Upper lobe of right lung (tissue), 1 donor: ENCODE data around the gene DUSP11. TPM values are rescaled to one million over a fixed set of nuclear protein-coding genes. Genes with fewer than 3 reads are reported as not detected.

ENCODE experiments used
- ATAC-seq: fragments of 200-7000 bp; cut with Tn5 transposase; one replicate; pipeline ENCODE4 v1.9.1; 2020; ENCODE audit warnings: mild to moderate bottlenecking, moderate library complexity
- DNase-seq: peaks from one replicate; pipeline ENCODE4 v3.0.0-alpha.2; 2020
- H3K27ac ChIP-seq: fragments of 200-600 bp; one replicate; pipeline ENCODE4 v1.8.0; 2022
- H3K27me3 ChIP-seq: fragments of 200-600 bp; one replicate; pipeline ENCODE4 v1.8.0; 2022; ENCODE audit warnings: mild to moderate bottlenecking
- H3K36me3 ChIP-seq: fragments of 200-600 bp; one replicate; pipeline ENCODE4 v1.8.0; 2022
- H3K4me1 ChIP-seq: fragments of 200-600 bp; one replicate; pipeline ENCODE4 v1.8.0; 2022
- H3K4me3 ChIP-seq: fragments of 200-600 bp; one replicate; pipeline ENCODE4 v1.8.0; 2022; ENCODE audit warnings: mild to moderate bottlenecking
- H3K9me3 ChIP-seq: fragments of 200-600 bp; one replicate; pipeline ENCODE4 v1.8.0; 2022
- intact Hi-C: fragments of 100-400 bp; cut with DNase I; formaldehyde crosslinking; loops from one replicate; pipeline ENCODE4 v1.11.0; 2022
- long read RNA-seq: library from polyadenylated mRNA; unstranded; transcript quantifications from one replicate; pipeline ENCODE4 v2.0.0, GENCODE V29; 2021
- total RNA-seq: library from RNA; stranded (reverse); fragmentation: NEBNext Ultra II Directional; extraction: Animal tissue kit (Norgen Biotek cat#: 25700); gene quantifications from one replicate; pipeline ENCODE4 v1.2.1, GENCODE V29; 2021
- TF ChIP-seq, protein P1 (sequence below): fragments of 200-600 bp; IDR thresholded peaks from one replicate; pipeline ENCODE4 v1.8.0; 2022; ENCODE audit warnings: antibody characterized with exemption
- donor health status: DM: no; HTN: yes; CAD: no; lungs with severe emphysema.

The DUSP11 gene
- 17.9 TPM for total RNA-seq
- long read RNA-seq, transcript DUSP11-201 (9 exons, 1,653 nt), result major isoform, 19 of 20 reads
- long read RNA-seq, partial matches to known transcripts, result 0 of 20 reads
- long read RNA-seq, other reads (novel, unspliced or antisense), result 1 of 20 reads

DNA sequence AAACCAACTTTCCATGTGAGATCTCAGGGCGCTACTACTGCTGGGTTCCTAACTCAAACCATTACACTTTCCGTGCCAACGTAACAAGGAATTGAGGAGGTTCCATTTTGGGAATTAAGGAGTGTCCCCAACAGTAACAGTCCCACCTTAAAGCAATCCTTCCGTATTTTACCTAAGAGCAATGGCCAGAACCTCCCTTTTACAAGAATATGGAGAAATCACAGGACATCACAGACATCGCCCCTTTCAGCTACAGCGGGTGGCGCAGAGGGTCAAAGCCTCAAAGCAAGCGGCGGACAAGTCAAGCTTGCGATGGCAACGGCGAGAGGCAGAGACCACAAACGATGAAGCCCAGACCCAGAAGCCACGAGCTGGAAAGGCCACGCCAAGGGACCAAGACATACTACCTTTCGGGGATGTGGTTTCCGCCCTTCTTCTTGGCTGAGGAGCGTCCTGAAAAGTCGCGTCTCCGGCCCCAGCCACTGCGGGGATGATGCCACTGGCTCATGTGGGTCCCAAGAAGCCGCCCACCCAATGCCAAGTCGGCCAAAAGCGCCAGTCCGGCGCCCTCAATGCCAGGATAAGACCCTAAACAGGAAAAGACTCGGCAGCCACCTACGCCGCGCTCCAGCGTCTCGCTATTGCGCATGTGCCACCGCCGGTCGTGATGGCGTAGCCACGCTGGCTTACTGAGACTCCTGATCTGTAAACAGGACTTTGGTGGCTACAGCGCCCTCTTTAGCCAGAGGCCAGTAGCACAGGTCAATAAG is at the start of gene DUSP11:
DUSP11 (minus strand) TSS at position 637 of the 770 bp plus-strand sequence; CDS start at position 508, 129 bp downstream.
- intact Hi-C loops, result no loop called here
- peaks cover 21% of the 10 kb centered on the region for H3K4me1 ChIP-seq
- H3K4me3 ChIP-seq, result peak within 1 kb of the TSS; percentile 74
- H3K36me3 ChIP-seq, result peaks cover 31% of the 10 kb centered on the region
- ATAC-seq, result peak; percentile 100
- TF ChIP-seq, protein P1, sequence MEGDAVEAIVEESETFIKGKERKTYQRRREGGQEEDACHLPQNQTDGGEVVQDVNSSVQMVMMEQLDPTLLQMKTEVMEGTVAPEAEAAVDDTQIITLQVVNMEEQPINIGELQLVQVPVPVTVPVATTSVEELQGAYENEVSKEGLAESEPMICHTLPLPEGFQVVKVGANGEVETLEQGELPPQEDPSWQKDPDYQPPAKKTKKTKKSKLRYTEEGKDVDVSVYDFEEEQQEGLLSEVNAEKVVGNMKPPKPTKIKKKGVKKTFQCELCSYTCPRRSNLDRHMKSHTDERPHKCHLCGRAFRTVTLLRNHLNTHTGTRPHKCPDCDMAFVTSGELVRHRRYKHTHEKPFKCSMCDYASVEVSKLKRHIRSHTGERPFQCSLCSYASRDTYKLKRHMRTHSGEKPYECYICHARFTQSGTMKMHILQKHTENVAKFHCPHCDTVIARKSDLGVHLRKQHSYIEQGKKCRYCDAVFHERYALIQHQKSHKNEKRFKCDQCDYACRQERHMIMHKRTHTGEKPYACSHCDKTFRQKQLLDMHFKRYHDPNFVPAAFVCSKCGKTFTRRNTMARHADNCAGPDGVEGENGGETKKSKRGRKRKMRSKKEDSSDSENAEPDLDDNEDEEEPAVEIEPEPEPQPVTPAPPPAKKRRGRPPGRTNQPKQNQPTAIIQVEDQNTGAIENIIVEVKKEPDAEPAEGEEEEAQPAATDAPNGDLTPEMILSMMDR, result peak; percentile 94
- H3K9me3 ChIP-seq, result no peaks in the 10 kb centered on the region
- H3K27me3 ChIP-seq, result peaks cover 5% of the 10 kb centered on the region
- H3K27ac ChIP-seq, result peak within 1 kb of the TSS; percentile 95
- DNase-seq, result peak; percentile 96

DNA sequence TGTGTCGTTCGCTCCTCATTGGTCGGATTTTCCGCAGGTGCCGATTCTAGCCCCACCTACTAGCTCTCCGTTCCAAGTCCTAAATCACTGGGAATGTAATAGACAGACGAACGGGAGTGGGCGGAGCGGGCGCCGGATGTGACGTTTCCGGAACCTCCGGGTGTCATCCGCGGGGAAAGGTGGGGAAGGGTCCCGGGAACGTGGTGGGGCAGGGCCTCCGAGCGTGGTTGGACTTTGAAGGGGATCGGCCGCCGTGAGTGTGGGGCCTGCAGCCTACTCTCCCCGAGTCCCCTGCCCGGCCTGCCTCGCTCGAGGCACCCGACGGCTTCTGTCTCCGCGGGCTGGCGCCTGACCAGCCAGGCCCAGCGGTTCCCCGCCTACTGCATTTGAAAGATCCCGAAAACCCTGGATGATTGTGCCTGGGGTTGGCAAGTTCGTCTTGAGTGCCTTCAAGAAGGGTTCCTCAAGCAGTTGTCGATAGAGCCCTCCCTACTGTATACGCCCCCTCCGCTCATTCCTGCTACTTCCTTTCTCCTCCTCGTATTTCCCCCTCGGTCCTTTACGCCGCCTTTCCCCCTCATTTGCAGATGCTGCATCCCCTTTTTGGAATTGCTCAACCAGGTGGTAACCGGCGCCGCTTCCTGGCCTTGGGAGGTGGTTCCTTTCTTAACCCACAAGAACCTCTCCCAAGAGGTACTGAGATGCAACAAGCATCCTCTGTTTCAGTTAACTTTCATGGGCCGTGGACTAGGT is 49.1 kb upstream of the DUSP11 start, which contains the start of gene STAMBP:
STAMBP (plus strand) TSS at position 144 of the 753 bp plus-strand sequence. CDS start 1,896 bp downstream, outside the sequence.
- intact Hi-C loops, result no loop called here
- TF ChIP-seq, protein P1, result no peak
- DNase-seq (peak; percentile 98), ATAC-seq (peak; percentile 99)
- H3K27me3 ChIP-seq, result no peaks in the 10 kb centered on the region
- peaks cover 24% of the 10 kb centered on the region for H3K36me3 ChIP-seq
- H3K4me1 ChIP-seq, result peaks cover 17% of the 10 kb centered on the region
- H3K4me3 ChIP-seq, result peak within 1 kb of the TSS; percentile 73
- H3K9me3 ChIP-seq, result no peaks in the 10 kb centered on the region
- H3K27ac ChIP-seq, result peak within 1 kb of the TSS; percentile 95

DNA sequence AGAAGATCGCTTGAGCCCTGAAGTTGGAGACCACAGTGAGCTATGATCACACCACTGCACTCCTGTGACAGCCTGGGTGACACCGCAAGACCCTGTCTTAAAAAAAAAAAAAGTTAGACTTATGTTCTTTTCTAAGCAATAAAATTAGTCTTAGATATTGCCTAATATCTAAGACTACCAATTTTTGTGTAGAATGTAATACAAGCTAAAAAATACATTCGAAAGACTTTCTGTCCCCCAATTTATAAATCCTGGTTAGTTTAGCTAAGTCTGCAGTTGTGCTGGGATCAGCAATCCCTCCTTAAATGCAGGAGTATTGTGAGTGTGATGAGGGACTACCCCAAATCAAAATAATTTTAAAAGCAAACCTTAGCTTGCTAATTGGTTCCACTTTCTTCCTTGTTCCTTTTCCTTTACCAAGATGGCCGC is 48.5 kb upstream of the DUSP11 start:
- no peak for ATAC-seq
- Histone ChIP-seq H3K4me1 (peaks cover 17% of the 10 kb centered on the region), H3K9me3 (no peaks in the 10 kb centered on the region), H3K36me3 (peaks cover 19% of the 10 kb centered on the region), H3K27ac (peak overlapping the region; percentile 95), H3K4me3 (peak overlapping the region; percentile 73), H3K27me3 (no peaks in the 10 kb centered on the region)
- TF ChIP-seq, protein P1, result no peak
- DNase-seq, result no peak
- intact Hi-C loops, result no loop called here

DNA sequence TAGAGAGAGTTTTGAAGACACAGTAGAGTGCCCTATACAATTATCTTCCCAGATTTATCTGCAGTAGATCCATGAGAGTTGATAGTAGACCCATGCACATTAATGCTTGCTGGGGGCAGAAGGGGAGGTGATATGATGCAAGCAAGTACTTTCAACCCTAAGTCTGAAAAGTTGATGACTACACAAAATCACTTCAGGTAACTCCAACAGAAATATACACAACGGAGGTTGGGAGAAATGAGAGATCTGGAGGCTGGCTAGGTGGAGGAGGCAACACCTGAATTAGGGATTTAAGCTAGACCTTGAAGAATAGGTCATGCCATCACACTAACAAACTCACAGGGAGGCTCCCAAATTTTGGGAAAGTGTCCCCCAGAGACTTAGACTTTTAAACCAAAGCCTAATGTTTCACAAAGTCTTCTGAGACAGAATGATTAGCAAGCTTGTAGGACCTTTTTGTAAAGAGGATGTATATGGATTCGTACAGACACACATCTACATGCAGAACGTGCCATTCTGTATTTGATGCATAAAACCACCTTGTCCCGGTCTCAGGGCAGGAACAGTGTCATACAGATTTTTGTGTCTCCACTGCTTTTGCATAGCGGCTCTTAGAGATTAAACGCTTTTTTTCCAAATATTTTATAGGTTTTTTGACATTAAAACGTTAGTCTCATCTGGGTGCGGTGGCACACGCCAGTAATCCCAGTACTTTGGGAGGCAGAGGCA is 47.9 kb upstream of the DUSP11 start:
- ATAC-seq (no peak), DNase-seq (no peak)
- peaks cover 17% of the 10 kb centered on the region for H3K4me1 ChIP-seq
- peak overlapping the region; percentile 95 for H3K27ac ChIP-seq
- H3K4me3 ChIP-seq, result peak overlapping the region; percentile 73
- intact Hi-C loops, result no loop called here
- TF ChIP-seq, protein P1, result no peak
- peaks cover 13% of the 10 kb centered on the region for H3K36me3 ChIP-seq
- no peaks in the 10 kb centered on the region for H3K27me3 ChIP-seq
- H3K9me3 ChIP-seq, result no peaks in the 10 kb centered on the region

DNA sequence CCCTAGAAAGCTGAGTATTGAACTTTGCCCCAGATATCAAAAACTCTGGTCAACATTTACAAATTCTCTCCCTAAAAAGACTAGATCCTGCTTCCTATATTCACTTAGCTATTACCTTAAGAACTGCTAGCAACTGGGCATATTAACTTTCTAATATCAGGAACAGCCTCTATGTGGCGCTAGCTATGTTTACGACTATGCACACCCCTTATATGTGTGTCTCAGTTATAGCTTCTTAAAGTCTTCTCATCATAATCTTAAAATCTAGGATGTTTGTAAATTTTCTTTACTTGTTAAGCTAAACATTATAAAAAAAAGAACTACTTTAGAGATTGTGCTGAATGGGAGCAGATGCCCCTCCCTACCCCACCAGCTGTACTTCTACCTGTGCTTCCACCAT is 47.1 kb upstream of the DUSP11 start:
- Histone ChIP-seq H3K4me1 (peaks cover 17% of the 10 kb centered on the region), H3K27ac (no peak overlapping the region), H3K36me3 (peaks cover 5% of the 10 kb centered on the region), H3K9me3 (no peaks in the 10 kb centered on the region), H3K27me3 (no peaks in the 10 kb centered on the region), H3K4me3 (no peak overlapping the region)
- intact Hi-C loops, result no loop called here
- DNase-seq (no peak), ATAC-seq (no peak)
- TF ChIP-seq, protein P1, result peak; percentile 23
